Mammary epithelial cell (primary cell): ENCODE data around the gene CSGALNACT2.

Source experiments
- EZH2 ChIP-seq: IDR thresholded peaks from 2 replicates; pipeline ENCODE4 v1.6.1; 2012; ENCODE audit warnings: low read length, inconsistent platforms, borderline replicate concordance
- TF ChIP-seq, protein P1 (sequence below), 2 donors: IDR thresholded peaks in 1 of 2; conservative IDR thresholded peaks in 1 of 2; 2 replicates each; pipeline ENCODE4 v1.5.1; 2011 to 2012; ENCODE audit warnings: inconsistent platforms in 2 of 2, low read length in 2 of 2, mild to moderate bottlenecking in 2 of 2, control low read depth in 1 of 2, low read depth in 1 of 2; ENCODE audit not compliant: insufficient read depth in 1 of 2; ENCODE audit errors: extremely low read depth in 1 of 2

DNA sequence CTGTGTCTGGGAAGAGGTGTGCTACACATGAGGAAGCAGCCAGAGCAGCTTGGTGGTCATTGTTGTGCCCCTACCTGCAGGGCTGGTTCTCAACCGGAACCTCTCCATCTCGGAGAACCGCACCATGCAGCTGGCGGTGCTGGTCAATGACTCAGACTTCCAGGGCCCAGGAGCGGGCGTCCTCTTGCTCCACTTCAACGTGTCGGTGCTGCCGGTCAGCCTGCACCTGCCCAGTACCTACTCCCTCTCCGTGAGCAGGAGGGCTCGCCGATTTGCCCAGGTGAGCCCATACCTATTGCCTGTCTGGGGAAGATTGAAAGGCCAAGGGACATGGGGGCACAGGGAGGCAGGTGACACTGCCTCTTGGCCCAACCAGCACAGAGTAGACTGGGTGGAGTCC, 29.3 kb upstream of the CSGALNACT2 start:
- no peak for TF ChIP-seq EZH2
- TF ChIP-seq, protein P1, sequence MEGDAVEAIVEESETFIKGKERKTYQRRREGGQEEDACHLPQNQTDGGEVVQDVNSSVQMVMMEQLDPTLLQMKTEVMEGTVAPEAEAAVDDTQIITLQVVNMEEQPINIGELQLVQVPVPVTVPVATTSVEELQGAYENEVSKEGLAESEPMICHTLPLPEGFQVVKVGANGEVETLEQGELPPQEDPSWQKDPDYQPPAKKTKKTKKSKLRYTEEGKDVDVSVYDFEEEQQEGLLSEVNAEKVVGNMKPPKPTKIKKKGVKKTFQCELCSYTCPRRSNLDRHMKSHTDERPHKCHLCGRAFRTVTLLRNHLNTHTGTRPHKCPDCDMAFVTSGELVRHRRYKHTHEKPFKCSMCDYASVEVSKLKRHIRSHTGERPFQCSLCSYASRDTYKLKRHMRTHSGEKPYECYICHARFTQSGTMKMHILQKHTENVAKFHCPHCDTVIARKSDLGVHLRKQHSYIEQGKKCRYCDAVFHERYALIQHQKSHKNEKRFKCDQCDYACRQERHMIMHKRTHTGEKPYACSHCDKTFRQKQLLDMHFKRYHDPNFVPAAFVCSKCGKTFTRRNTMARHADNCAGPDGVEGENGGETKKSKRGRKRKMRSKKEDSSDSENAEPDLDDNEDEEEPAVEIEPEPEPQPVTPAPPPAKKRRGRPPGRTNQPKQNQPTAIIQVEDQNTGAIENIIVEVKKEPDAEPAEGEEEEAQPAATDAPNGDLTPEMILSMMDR (conservative IDR thresholded peaks at IDR 0.05 in 1 of 2, IDR thresholded peaks at IDR 0.05 in 1 of 2; ENCODE audit: extremely low read depth in 1 of 2, insufficient read depth in 1 of 2, low read depth in 1 of 2, low read length in 2 of 2), result no peak
